BLaER1 treated with 17β-estradiol and CSF1 and Interleukin-3, amounts not matched to agents 10 nM and 100 nM (cell line): ENCODE data around the gene PRPF40B.

ENCODE experiments used
- H3K27ac ChIP-seq, 11 experiments: shearing (Covaris generic); formaldehyde crosslinking; 2 replicates each; pipeline ENCODE4 v1.8.1; 2022
- H3K27me3 ChIP-seq, 11 experiments: shearing (Covaris generic); formaldehyde crosslinking; 2 replicates each; pipeline ENCODE4 v1.8.1; 2022
- H3K36me3 ChIP-seq, 11 experiments: shearing (Covaris generic); formaldehyde crosslinking; 2 replicates each; pipeline ENCODE4 v1.8.1; 2022
- H3K4me1 ChIP-seq, 10 experiments: shearing (Covaris generic); formaldehyde crosslinking; 2 replicates each; pipeline ENCODE4 v1.8.1; 2022
- H3K4me2 ChIP-seq, 11 experiments: shearing (Covaris generic); formaldehyde crosslinking; 2 replicates each; pipeline ENCODE4 v1.8.1; 2022
- H3K4me3 ChIP-seq, 10 experiments: shearing (Covaris generic); formaldehyde crosslinking; 2 replicates each; pipeline ENCODE4 v1.8.1; 2022
- H3K9ac ChIP-seq, 11 experiments: shearing (Covaris generic); formaldehyde crosslinking; 2 replicates each; pipeline ENCODE4 v1.8.1; 2022
- H3K9me3 ChIP-seq, 11 experiments: shearing (Covaris generic); formaldehyde crosslinking; replicated peaks in 1 of 11; 2 replicates each; pipeline ENCODE4 v1.8.1; 2022
- H4K20me1 ChIP-seq, 11 experiments: shearing (Covaris generic); formaldehyde crosslinking; 2 replicates each; pipeline ENCODE4 v1.8.1; 2022
- Cebpa-rat ChIP-seq, 11 experiments: shearing (Covaris generic); IDR thresholded peaks; 2 replicates each; pipeline ENCODE4 v1.8.1; 2022

The PRPF40B gene

DNA sequence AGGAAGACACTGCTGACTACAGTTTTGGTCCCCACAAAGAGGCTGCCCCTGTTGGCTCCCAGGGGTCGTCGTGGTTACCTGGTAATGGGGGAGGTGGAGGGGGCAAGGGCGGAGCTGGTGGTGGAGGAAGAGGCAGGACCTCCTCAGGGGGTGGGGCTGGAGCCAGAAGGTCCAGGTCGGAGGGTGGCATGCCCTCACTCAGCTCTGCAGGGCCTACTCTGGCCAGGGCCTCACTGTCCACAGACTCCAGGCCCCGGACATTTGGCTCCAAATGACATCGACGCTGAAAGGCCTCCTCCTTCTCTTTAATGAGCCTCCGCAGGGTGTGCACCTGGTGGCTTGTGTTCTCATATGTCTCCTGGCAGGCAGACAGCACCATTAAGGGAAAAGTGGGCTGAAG is 28.5 kb downstream of the PRPF40B start:
- H4K20me1 ChIP-seq: peaks cover 0 to 29% (median 0%) of the 10 kb centered on the region in 11 experiments; a peak in 4 of 22 replicates
- H3K4me3 ChIP-seq: no peak overlapping the region
- H3K9ac ChIP-seq: peak overlapping the region in 3 of 11 experiments; percentile 11 to 50 (median 35); a peak in 3 of 22 replicates
- peak overlapping the region in 8 of 11 experiments; percentile 10 to 52 (median 30); a peak in 12 of 22 replicates for H3K4me2 ChIP-seq
- H3K27me3 ChIP-seq: no peaks in the 10 kb centered on the region
- H3K9me3 ChIP-seq: no peaks in the 10 kb centered on the region
- H3K36me3 ChIP-seq: peaks cover 53 to 97% (median 88%) of the 10 kb centered on the region in 11 experiments
- H3K4me1 ChIP-seq: peaks cover 20 to 63% (median 53%) of the 10 kb centered on the region in 10 experiments
- H3K27ac ChIP-seq: peak overlapping the region in 3 of 11 experiments; percentile 12 to 29 (median 21); a peak in 2 of 22 replicates
- TF ChIP-seq Cebpa-rat (IDR thresholded peaks at IDR 0.05): no peak

DNA sequence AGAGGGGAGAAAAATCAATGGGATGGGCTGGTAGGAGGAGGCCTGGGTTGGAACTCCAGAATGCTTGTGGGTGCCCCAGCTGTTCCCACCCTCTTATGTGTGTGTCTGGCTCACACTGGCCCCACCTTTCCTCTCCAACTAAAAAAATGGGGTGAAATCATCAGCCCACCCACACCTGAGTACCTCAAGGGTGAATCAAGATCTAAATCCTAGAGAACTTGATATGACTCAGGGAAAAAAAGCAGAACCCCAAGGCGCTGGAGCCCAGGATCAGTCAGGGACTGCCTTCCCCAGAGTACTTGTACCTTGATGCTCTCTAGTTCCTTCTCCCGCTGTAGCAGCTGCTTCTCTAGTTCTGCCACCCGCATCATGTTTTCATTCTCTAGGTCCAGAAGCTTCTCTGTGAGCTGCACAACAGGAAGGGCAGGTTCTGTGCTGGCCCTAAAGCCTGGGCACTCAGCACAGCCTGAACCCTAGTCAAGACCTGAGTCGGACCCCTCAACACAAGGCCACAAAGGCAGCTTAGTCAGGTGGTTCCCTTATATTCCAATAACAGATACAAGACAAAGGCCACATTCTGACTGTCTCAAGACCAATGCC is 29.7 kb downstream of the PRPF40B start:
- H3K27ac ChIP-seq: peak overlapping the region in 1 of 11 experiments; percentile 12; a peak in 1 of 22 replicates
- H3K4me1 ChIP-seq: peaks cover 8 to 51% (median 42%) of the 10 kb centered on the region in 10 experiments; a peak in 19 of 20 replicates
- H3K9ac ChIP-seq: no peak overlapping the region
- H4K20me1 ChIP-seq: peaks cover 0 to 18% (median 0%) of the 10 kb centered on the region in 11 experiments; a peak in 2 of 22 replicates
- no peaks in the 10 kb centered on the region for H3K9me3 ChIP-seq
- H3K27me3 ChIP-seq: no peaks in the 10 kb centered on the region
- H3K4me3 ChIP-seq: no peak overlapping the region
- no peak for TF ChIP-seq Cebpa-rat (IDR thresholded peaks at IDR 0.05)
- peaks cover 61 to 99% (median 95%) of the 10 kb centered on the region in 11 experiments for H3K36me3 ChIP-seq
- peak overlapping the region in 3 of 11 experiments; percentile 10 to 52 (median 40); a peak in 2 of 22 replicates for H3K4me2 ChIP-seq

DNA sequence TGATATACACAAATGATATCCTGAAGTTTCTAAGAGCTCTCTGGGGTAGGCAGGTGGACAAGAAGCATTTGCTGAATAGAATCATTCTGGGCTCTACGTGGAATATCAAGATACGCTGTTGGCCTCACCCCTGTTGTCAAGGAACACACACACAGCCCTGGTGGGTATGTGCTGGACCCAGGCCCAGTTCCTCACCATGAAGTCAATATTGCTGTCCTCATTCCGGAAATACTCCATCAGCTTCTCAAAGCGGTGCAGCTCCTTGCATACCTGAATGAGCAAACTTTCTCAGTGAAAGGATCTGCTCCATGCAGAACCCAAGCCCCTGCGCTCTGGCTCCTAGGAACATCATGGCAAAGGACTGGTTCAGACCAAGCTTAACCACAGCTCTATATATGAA is 31.4 kb downstream of the PRPF40B start:
- Histone ChIP-seq H3K9ac (no peak overlapping the region), H3K9me3 (no peaks in the 10 kb centered on the region), H3K4me3 (no peak overlapping the region), H3K4me2 (no peak overlapping the region), H4K20me1 (peaks cover 0 to 6% (median 0%) of the 10 kb centered on the region in 11 experiments; a peak in 1 of 22 replicates), H3K36me3 (peaks cover 70 to 99% (median 95%) of the 10 kb centered on the region in 11 experiments), H3K27me3 (no peaks in the 10 kb centered on the region), H3K4me1 (peaks cover 2 to 40% (median 32%) of the 10 kb centered on the region in 10 experiments), H3K27ac (no peak overlapping the region)
- no peak for TF ChIP-seq Cebpa-rat (IDR thresholded peaks at IDR 0.05)

DNA sequence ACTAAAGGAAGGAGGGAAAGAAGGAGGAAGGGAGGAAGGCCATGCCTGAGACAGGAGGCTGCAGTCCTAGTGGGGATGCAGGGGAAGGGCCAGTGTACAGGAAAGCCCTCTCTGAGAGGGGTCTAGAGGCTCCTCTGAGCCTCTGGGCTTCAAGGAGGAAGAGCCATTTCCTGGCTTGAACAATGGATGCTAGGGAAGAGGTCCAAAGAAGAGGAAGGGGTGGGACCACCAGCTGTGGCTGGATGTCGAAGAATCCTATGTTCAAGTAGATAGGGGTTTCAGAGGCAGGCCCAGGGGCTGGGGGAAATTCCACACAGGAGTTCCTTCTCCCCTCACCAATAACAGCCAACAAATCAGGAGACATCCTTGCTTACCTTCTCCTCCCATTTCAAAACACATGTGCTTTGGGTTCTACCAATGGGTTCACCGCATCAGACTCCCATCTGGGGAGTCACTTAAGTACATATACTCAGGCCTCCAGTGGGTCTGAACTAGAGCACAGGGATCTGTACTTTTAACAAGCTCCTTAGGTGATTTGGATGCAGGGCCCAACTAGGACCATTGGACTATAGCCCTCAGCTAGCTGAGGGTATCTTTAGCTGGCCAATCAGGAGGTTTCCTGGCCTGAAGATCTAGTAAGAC is 32.4 kb downstream of the PRPF40B start:
- Histone ChIP-seq H3K4me1 (peaks cover 12 to 50% (median 42%) of the 10 kb centered on the region in 10 experiments), H3K27me3 (no peaks in the 10 kb centered on the region), H3K27ac (peak overlapping the region in 6 of 11 experiments; percentile 4 to 61 (median 34); a peak in 8 of 22 replicates), H3K9me3 (no peaks in the 10 kb centered on the region), H3K36me3 (peaks cover 70 to 98% (median 88%) of the 10 kb centered on the region in 11 experiments), H3K9ac (no peak overlapping the region), H3K4me3 (no peak overlapping the region), H3K4me2 (peak overlapping the region in 10 of 11 experiments; percentile 13 to 67 (median 44); a peak in 18 of 22 replicates), H4K20me1 (peaks cover 0 to 2% (median 0%) of the 10 kb centered on the region in 11 experiments; a peak in 1 of 22 replicates)
- TF ChIP-seq Cebpa-rat (IDR thresholded peaks at IDR 0.05): no peak

DNA sequence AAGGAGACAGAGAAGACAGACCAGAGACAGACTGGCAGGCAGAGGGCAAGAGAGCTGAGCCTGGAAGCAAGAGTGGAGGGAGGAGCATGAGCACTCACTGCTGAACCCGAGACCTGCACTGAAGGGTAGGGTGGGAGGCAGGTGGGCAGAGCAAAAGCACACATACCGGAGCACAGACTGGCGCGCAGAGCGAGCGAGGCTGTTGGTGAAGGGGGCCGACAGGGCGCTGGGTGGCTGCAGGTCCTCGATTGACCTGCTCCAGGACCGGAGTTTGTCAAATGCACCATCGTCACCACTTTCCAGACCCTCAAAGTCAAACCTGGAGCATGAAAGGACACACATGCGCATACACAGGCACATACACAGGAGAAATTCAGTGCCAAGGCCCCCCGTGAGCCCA is 34.9 kb downstream of the PRPF40B start:
- H4K20me1 ChIP-seq: no peaks in the 10 kb centered on the region; a peak in 1 of 22 replicates
- TF ChIP-seq Cebpa-rat (IDR thresholded peaks at IDR 0.05): no peak
- H3K27ac ChIP-seq: peak overlapping the region in 4 of 11 experiments; percentile 6 to 38 (median 21); a peak in 4 of 22 replicates
- no peaks in the 10 kb centered on the region for H3K9me3 ChIP-seq
- H3K4me1 ChIP-seq: peaks cover 38 to 57% (median 55%) of the 10 kb centered on the region in 10 experiments
- H3K4me2 ChIP-seq: no peak overlapping the region
- no peak overlapping the region for H3K4me3 ChIP-seq
- peaks cover 56 to 77% (median 72%) of the 10 kb centered on the region in 11 experiments for H3K36me3 ChIP-seq
- no peaks in the 10 kb centered on the region for H3K27me3 ChIP-seq
- no peak overlapping the region for H3K9ac ChIP-seq

DNA sequence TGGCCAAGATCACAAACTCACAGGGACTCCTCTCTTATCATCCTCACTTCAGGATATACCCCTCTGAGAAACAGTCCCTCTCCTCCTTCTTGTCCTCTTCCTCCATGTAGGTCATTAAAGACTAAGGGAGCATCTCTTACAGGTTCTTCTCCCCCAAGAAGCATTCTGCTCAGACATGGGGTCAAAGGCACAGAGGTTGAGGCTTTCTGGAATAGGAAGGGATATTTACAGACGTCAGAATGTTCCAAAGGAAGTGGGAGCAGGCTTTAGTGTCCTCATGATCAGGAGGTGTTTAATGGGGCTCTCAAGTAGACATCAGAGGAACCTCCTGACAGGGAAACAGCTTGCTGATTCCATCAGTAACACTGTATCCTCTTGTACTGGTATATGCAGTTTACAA is 36.4 kb downstream of the PRPF40B start:
- Histone ChIP-seq H3K27me3 (no peaks in the 10 kb centered on the region), H3K36me3 (peaks cover 41 to 67% (median 57%) of the 10 kb centered on the region in 11 experiments), H3K4me2 (peak overlapping the region in 9 of 11 experiments; percentile 5 to 99 (median 47); a peak in 11 of 22 replicates), H3K27ac (peak overlapping the region in 5 of 11 experiments; percentile 16 to 100 (median 98); a peak in 7 of 22 replicates), H3K9me3 (no peaks in the 10 kb centered on the region), H3K4me3 (no peak overlapping the region), H3K9ac (no peak overlapping the region), H4K20me1 (no peaks in the 10 kb centered on the region), H3K4me1 (peaks cover 52 to 71% (median 69%) of the 10 kb centered on the region in 10 experiments)
- no peak for TF ChIP-seq Cebpa-rat (IDR thresholded peaks at IDR 0.05)

DNA sequence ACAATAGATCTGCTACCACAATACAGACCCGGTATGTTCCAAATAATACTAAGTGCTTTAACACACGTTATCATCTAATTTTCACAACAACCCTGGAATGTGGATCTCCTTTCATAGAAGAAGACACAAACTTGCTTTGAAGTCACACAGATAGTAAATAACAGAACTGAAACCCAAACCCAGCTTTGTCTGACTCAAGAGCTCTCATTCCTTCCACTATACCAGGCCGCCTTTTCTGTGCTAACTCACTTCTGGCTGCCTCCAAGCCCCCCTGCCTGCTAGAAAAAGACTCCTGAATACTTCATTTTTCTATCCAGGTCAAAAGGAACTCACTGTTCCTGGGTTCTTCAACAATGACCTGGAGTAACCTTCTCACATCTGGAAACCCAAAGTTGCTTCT is 37.8 kb downstream of the PRPF40B start:
- no peak for TF ChIP-seq Cebpa-rat (IDR thresholded peaks at IDR 0.05)
- H3K9ac ChIP-seq: peak overlapping the region in 7 of 11 experiments; percentile 2 to 94 (median 86); a peak in 10 of 22 replicates
- no peaks in the 10 kb centered on the region for H4K20me1 ChIP-seq
- H3K9me3 ChIP-seq: no peaks in the 10 kb centered on the region
- H3K27ac ChIP-seq: peak overlapping the region in 10 of 11 experiments; percentile 91 to 100 (median 98); a peak in 19 of 22 replicates
- peaks cover 67 to 76% (median 74%) of the 10 kb centered on the region in 10 experiments for H3K4me1 ChIP-seq
- peak overlapping the region; percentile 81 to 99 (median 93) for H3K4me2 ChIP-seq
- H3K36me3 ChIP-seq: peaks cover 33 to 53% (median 44%) of the 10 kb centered on the region in 11 experiments
- no peaks in the 10 kb centered on the region for H3K27me3 ChIP-seq
- peak overlapping the region in 2 of 10 experiments; percentile 5 to 13; a peak in 2 of 20 replicates for H3K4me3 ChIP-seq

DNA sequence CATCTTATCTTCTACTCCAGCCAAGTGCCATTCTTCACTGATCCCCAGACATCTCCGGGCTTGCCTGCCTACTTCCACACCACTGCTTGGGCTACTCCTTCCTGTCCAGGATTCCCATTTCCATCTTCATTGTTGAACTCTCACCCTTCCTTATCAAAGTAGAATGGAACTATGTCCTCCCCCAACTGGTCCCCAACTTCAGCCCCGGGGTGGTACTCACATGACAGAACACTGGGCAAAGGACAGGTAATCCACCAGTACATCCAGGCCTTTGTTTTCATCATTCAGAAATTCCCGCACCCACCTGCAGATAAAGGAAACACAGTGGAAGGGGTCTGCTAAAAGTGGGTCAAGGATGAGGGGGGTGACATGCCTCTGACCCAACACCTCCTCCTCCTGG is 38.4 kb downstream of the PRPF40B start:
- Histone ChIP-seq H3K9me3 (no peaks in the 10 kb centered on the region), H4K20me1 (no peaks in the 10 kb centered on the region), H3K9ac (peak overlapping the region in 9 of 11 experiments; percentile 78 to 94 (median 86); a peak in 14 of 22 replicates), H3K36me3 (peaks cover 27 to 47% (median 39%) of the 10 kb centered on the region in 11 experiments), H3K27ac (peak overlapping the region in 10 of 11 experiments; percentile 91 to 100 (median 98); a peak in 20 of 22 replicates), H3K27me3 (no peaks in the 10 kb centered on the region), H3K4me3 (peak overlapping the region in 5 of 10 experiments; percentile 5 to 62 (median 30); a peak in 6 of 20 replicates), H3K4me2 (peak overlapping the region; percentile 81 to 99 (median 93)), H3K4me1 (peaks cover 68 to 76% (median 74%) of the 10 kb centered on the region in 10 experiments)
- TF ChIP-seq Cebpa-rat (IDR thresholded peaks at IDR 0.05): no peak
